Hepatocyte (in vitro differentiated cells): Measurements from ENCODE around the gene EYS. TPM values are rescaled to one million over a fixed set of nuclear protein-coding genes. Genes with fewer than 3 reads are reported as not detected.

Experiments
- DNase-seq: peaks from one replicate; pipeline ENCODE4 v3.0.0-alpha.2; 2016; ENCODE audit warnings: low spot score
- H2AFZ ChIP-seq: fragments of 200-600 bp; sonication (generic); 2 replicates; pipeline ENCODE4 v1.6.0; 2016; ENCODE audit warnings: antibody characterized with exemption, mild to moderate bottlenecking
- H3K27ac ChIP-seq: fragments of 200-600 bp; sonication (generic); 2 replicates; pipeline ENCODE4 v1.5.1; 2016; ENCODE audit warnings: mild to moderate bottlenecking
- H3K27me3 ChIP-seq: fragments of 200-600 bp; sonication (generic); 2 replicates; pipeline ENCODE4 v1.6.1; 2016
- H3K36me3 ChIP-seq: fragments of 200-600 bp; sonication (generic); replicated peaks from 2 replicates; pipeline ENCODE4 v1.5.1; 2016; ENCODE audit warnings: low read depth; ENCODE audit not compliant: insufficient read depth
- H3K4me1 ChIP-seq: fragments of 200-600 bp; sonication (generic); 2 replicates; pipeline ENCODE4 v1.5.1; 2016; ENCODE audit warnings: mild to moderate bottlenecking, moderate library complexity; ENCODE audit not compliant: insufficient read depth
- H3K4me2 ChIP-seq: fragments of 200-600 bp; sonication (generic); 2 replicates; pipeline ENCODE4 v1.6.0; 2016
- H3K4me3 ChIP-seq: fragments of 200-600 bp; sonication (generic); 2 replicates; pipeline ENCODE4 v1.5.1; 2016; ENCODE audit warnings: mild to moderate bottlenecking
- H3K79me2 ChIP-seq: fragments of 200-600 bp; sonication (generic); 2 replicates; pipeline ENCODE4 v1.6.0; 2017; ENCODE audit warnings: mild to moderate bottlenecking
- H3K9me2 ChIP-seq: fragments of 200-600 bp; sonication (generic); replicated peaks from 2 replicates; pipeline ENCODE4 v1.6.0; 2017; ENCODE audit warnings: mild to moderate bottlenecking; ENCODE audit not compliant: insufficient read depth
- H3K9me3 ChIP-seq: fragments of 200-600 bp; sonication (generic); 2 replicates; pipeline ENCODE4 v1.5.1; 2016; ENCODE audit warnings: low read depth, mild to moderate bottlenecking
- H4K20me1 ChIP-seq: fragments of 200-600 bp; sonication (generic); 2 replicates; pipeline ENCODE4 v1.6.0; 2016; ENCODE audit warnings: mild to moderate bottlenecking; ENCODE audit not compliant: insufficient read depth, poor library complexity, severe bottlenecking
- CTCF ChIP-seq: fragments of 200-600 bp; sonication (generic); IDR thresholded peaks from 2 replicates; pipeline ENCODE4 v1.5.1; 2016; ENCODE audit warnings: antibody characterized with exemption, mild to moderate bottlenecking; ENCODE audit not compliant: poor library complexity
- EZH2 ChIP-seq: fragments of 200-600 bp; sonication (generic); IDR thresholded peaks from 2 replicates; pipeline ENCODE4 v1.6.1; 2016; ENCODE audit warnings: antibody characterized with exemption, mild to moderate bottlenecking, borderline replicate concordance
- EZH2phosphoT487 ChIP-seq: fragments of 200-600 bp; sonication (generic); IDR thresholded peaks from one replicate; pipeline ENCODE4 v1.6.1; 2018; ENCODE audit warnings: antibody characterized with exemption, mild to moderate bottlenecking, low read depth, moderate library complexity; ENCODE audit not compliant: unreplicated experiment, severe bottlenecking
- WGBS: methylation state at CpG from one replicate; pipeline ENCODE4 v1.1.6; 2016; ENCODE audit warnings: low lambda C conversion rate; ENCODE audit errors: missing lambda C conversion rate; 5-methylcytosine and 5-hydroxymethylcytosine counted together
- polyA plus RNA-seq: library from polyadenylated mRNA; unstranded; fragments of >200 nt; fragmentation: Nextera tagmentation; extraction: Ambion mirVana; gene quantifications from 2 replicates; pipeline ENCODE4 v1.2.1, GENCODE V29; 2016
- total RNA-seq: library from RNA; depleted of rRNA; stranded (reverse); fragments of >200 nt; gene quantifications from 2 replicates; pipeline ENCODE4 v1.2.3, GENCODE V29; 2014

The EYS gene
- total and polyA plus RNA-seq, 2 experiments from 2014 or later, result 0.57 to 0.68 TPM

- Histone ChIP-seq H3K4me2 (no peak overlapping the region), H3K4me3 (no peak overlapping the region), H4K20me1 (no peaks in the 10 kb centered on the region), H3K9me3 (no peaks in the 10 kb centered on the region), H3K4me1 (no peaks in the 10 kb centered on the region), H3K36me3 (no peaks in the 10 kb centered on the region), H2AFZ (no peak overlapping the region), H3K79me2 (no peaks in the 10 kb centered on the region), H3K9me2 (no peaks in the 10 kb centered on the region), H3K27ac (no peak overlapping the region), H3K27me3 (no peaks in the 10 kb centered on the region)
- 94% methylated on average over 24 of the region's 24 CpGs for WGBS
- no peak for DNase-seq
- TF ChIP-seq EZH2 (no peak), EZH2phosphoT487 (no peak), CTCF (no peak)
These were observed 1683.3 kb downstream of the EYS start for GRCh38 chr6:64023693-64024092.

- Histone ChIP-seq H3K4me3 (no peak overlapping the region), H3K4me1 (peaks cover 6% of the 10 kb centered on the region), H2AFZ (no peak overlapping the region), H3K79me2 (no peaks in the 10 kb centered on the region), H3K27ac (no peak overlapping the region), H3K4me2 (no peak overlapping the region), H3K27me3 (no peaks in the 10 kb centered on the region), H3K9me2 (no peaks in the 10 kb centered on the region), H4K20me1 (no peaks in the 10 kb centered on the region), H3K9me3 (no peaks in the 10 kb centered on the region), H3K36me3 (no peaks in the 10 kb centered on the region)
- no peak for DNase-seq
- TF ChIP-seq EZH2 (no peak), CTCF (no peak), EZH2phosphoT487 (no peak)
These were observed 1692.4 kb downstream of the EYS start for GRCh38 chr6:64014595-64014994.

GRCh38 chr6:64013011-64013410 lies 1694.0 kb downstream of the EYS start:
- H3K4me1 ChIP-seq, result peaks cover 6% of the 10 kb centered on the region
- WGBS, result 79% methylated on average over 8 of the region's 8 CpGs

More at GRCh38 chr6:64013011-64013410, 1694.0 kb downstream of the EYS start:
- H3K27ac ChIP-seq, result peak overlapping the region; percentile 6
- TF ChIP-seq CTCF (no peak), EZH2phosphoT487 (no peak), EZH2 (no peak)
- no peaks in the 10 kb centered on the region for H4K20me1 ChIP-seq
- H3K4me3 ChIP-seq, result no peak overlapping the region
- peak overlapping the region; percentile 30 for H3K4me2 ChIP-seq
- H3K9me2 ChIP-seq, result no peaks in the 10 kb centered on the region
- no peaks in the 10 kb centered on the region for H3K9me3 ChIP-seq
- no peaks in the 10 kb centered on the region for H3K36me3 ChIP-seq
- no peaks in the 10 kb centered on the region for H3K79me2 ChIP-seq
- no peak for DNase-seq
- no peaks in the 10 kb centered on the region for H3K27me3 ChIP-seq
- peak overlapping the region; percentile 23 for H2AFZ ChIP-seq
